ENCODE measurements around the gene ABCC1. TPM values are rescaled to one million over a fixed set of nuclear protein-coding genes. Genes with fewer than 3 reads are reported as not detected.

The ABCC1 gene
- total and polyA plus RNA-seq, 2 donors from 2014 or later: 4.6 to 29.7 TPM

- TF ChIP-seq CTCF (IDR thresholded peaks at IDR 0.05; ENCODE audit: borderline replicate concordance, extremely low read depth, insufficient read depth): no peak
- no peak overlapping the region for H3K27ac ChIP-seq (ENCODE audit: low read depth in 2 of 2, low read length in 2 of 2)
- FAIRE-seq (no peak), DNase-seq (no peak)
- no peak overlapping the region for H3K9ac ChIP-seq (ENCODE audit: low read length in 3 of 3)
- intact Hi-C loops (cut with DNase I): no loop called here
- no peaks in the 10 kb centered on the region for H3K27me3 ChIP-seq (ENCODE audit: control insufficient read depth, insufficient read depth, low read length)
- H3K4me3 ChIP-seq (ENCODE audit: low read length in 3 of 3): no peak overlapping the region
- no peaks in the 10 kb centered on the region for H3K4me1 ChIP-seq (ENCODE audit: control insufficient read depth in 2 of 3, insufficient read depth in 2 of 3, low read depth in 1 of 3, low read length in 3 of 3)
- H3K9me3 ChIP-seq (ENCODE audit: control insufficient read depth in 2 of 3, insufficient read depth in 1 of 3, low read length in 3 of 3): no peaks in the 10 kb centered on the region
- no peaks in the 10 kb centered on the region for H3K36me3 ChIP-seq (ENCODE audit: control insufficient read depth in 2 of 3, insufficient read depth in 3 of 3, low read length in 3 of 3)
These were observed 30.1 kb upstream of the ABCC1 start for GRCh38 chr16:15919331-15919730.

GRCh38 chr16:15924996-15925395 is 24.4 kb upstream of the ABCC1 start:
- Histone ChIP-seq H3K4me3 (ENCODE audit: low read length in 3 of 3) (no peak overlapping the region), H3K4me1 (ENCODE audit: control insufficient read depth in 2 of 3, insufficient read depth in 2 of 3, low read depth in 1 of 3, low read length in 3 of 3) (no peaks in the 10 kb centered on the region), H3K9ac (ENCODE audit: low read length in 3 of 3) (no peak overlapping the region), H3K27ac (ENCODE audit: low read depth in 2 of 2, low read length in 2 of 2) (no peak overlapping the region), H3K9me3 (ENCODE audit: control insufficient read depth in 2 of 3, insufficient read depth in 1 of 3, low read length in 3 of 3) (no peaks in the 10 kb centered on the region), H3K27me3 (ENCODE audit: control insufficient read depth, insufficient read depth, low read length) (no peaks in the 10 kb centered on the region), H3K36me3 (ENCODE audit: control insufficient read depth in 2 of 3, insufficient read depth in 3 of 3, low read length in 3 of 3) (no peaks in the 10 kb centered on the region)
- DNase-seq (peak in 1 of 5 donors; percentile 6), FAIRE-seq (no peak)
- TF ChIP-seq CTCF (IDR thresholded peaks at IDR 0.05; ENCODE audit: borderline replicate concordance, extremely low read depth, insufficient read depth): no peak
- intact Hi-C loops (cut with DNase I): no loop called here

- DNase-seq (no peak), FAIRE-seq (no peak)
- intact Hi-C loops (cut with DNase I): no loop called here
- TF ChIP-seq CTCF (IDR thresholded peaks at IDR 0.05; ENCODE audit: borderline replicate concordance, extremely low read depth, insufficient read depth): no peak
- Histone ChIP-seq H3K4me3 (ENCODE audit: low read length in 3 of 3) (no peak overlapping the region), H3K9me3 (ENCODE audit: control insufficient read depth in 2 of 3, insufficient read depth in 1 of 3, low read length in 3 of 3) (no peaks in the 10 kb centered on the region), H3K9ac (ENCODE audit: low read length in 3 of 3) (no peak overlapping the region), H3K27ac (ENCODE audit: low read depth in 2 of 2, low read length in 2 of 2) (no peak overlapping the region), H3K36me3 (ENCODE audit: control insufficient read depth in 2 of 3, insufficient read depth in 3 of 3, low read length in 3 of 3) (no peaks in the 10 kb centered on the region), H3K4me1 (ENCODE audit: control insufficient read depth in 2 of 3, insufficient read depth in 2 of 3, low read depth in 1 of 3, low read length in 3 of 3) (no peaks in the 10 kb centered on the region), H3K27me3 (ENCODE audit: control insufficient read depth, insufficient read depth, low read length) (no peaks in the 10 kb centered on the region)
These were observed 23.8 kb upstream of the ABCC1 start for GRCh38 chr16:15925631-15926030.

Data from kidney (tissue), 14 donors.